Breast epithelium (tissue), 3 donors: ENCODE measurements around the gene BCAN.

ENCODE experiments used
- POLR2A ChIP-seq: fragments of 450-650 bp; IDR thresholded peaks from one replicate; pipeline ENCODE4 v1.6.1; 2016; ENCODE audit warnings: antibody characterized with exemption, mild to moderate bottlenecking, moderate library complexity
- POLR2AphosphoS5 ChIP-seq, 3 donors: sonication (generic); formaldehyde crosslinking; IDR thresholded peaks; one replicate each; pipeline ENCODE4 v1.6.1; 2017; ENCODE audit warnings: antibody characterized with exemption in 3 of 3
- TF ChIP-seq, protein P1 (sequence below), 3 donors: fragments of 450-650 bp; IDR thresholded peaks; one replicate each; pipeline ENCODE4 v1.5.1; 2016 to 2017; ENCODE audit warnings: antibody characterized with exemption in 3 of 3, mild to moderate bottlenecking in 3 of 3, moderate library complexity in 3 of 3

DNA sequence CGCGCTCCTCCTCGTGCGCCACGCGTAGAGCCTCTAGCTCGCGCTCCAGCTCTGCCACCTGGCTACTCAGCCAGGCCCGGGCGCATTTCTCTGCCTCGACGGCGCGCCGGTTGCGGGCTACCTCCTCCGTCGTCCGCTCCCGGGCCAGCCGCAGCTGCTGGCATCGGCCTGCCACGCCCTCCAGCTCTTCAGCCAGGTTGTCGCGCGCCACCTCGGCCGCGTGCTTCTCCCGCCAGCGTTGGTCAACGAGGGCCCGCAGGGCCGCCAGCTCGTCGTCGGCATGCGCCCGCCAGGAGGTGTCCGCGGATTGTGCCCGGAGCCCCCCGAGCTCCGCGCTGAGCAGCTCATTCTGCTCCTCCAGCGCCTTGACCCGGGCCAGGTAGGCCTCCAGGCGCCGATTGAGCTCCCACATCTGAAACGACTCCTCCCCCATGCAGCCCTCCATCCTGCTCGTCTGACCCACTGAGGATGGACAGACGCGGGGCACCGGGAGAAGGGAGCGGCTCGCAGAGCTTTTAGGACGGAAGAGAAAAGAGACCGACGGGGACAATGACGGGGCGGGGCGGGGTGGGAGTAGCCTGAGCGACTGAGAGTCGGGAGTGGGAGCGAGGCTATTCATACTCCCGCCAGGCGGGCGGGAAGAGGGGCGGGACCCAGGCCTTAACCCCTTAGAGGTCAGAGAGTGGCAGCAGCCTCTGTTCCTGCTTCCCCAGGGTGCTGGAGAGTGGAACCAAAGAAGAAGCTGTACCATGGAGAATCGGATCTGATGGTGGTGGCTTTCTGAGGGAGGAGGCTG lies 35.1 kb downstream of the BCAN start, which contains the start of gene NES:
- TF ChIP-seq, protein P1, sequence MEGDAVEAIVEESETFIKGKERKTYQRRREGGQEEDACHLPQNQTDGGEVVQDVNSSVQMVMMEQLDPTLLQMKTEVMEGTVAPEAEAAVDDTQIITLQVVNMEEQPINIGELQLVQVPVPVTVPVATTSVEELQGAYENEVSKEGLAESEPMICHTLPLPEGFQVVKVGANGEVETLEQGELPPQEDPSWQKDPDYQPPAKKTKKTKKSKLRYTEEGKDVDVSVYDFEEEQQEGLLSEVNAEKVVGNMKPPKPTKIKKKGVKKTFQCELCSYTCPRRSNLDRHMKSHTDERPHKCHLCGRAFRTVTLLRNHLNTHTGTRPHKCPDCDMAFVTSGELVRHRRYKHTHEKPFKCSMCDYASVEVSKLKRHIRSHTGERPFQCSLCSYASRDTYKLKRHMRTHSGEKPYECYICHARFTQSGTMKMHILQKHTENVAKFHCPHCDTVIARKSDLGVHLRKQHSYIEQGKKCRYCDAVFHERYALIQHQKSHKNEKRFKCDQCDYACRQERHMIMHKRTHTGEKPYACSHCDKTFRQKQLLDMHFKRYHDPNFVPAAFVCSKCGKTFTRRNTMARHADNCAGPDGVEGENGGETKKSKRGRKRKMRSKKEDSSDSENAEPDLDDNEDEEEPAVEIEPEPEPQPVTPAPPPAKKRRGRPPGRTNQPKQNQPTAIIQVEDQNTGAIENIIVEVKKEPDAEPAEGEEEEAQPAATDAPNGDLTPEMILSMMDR (IDR thresholded peaks at IDR 0.05) = peak in 1 of 3 donors; percentile 13
- TF ChIP-seq POLR2A = no peak
- peak in 1 of 3 donors; percentile 8 for TF ChIP-seq POLR2AphosphoS5 (IDR thresholded peaks at IDR 0.05)
